Testis (tissue), 2 donors: Measurements from ENCODE around the gene ITIH3.

Experiments used
- CTCF ChIP-seq, 3 experiments: fragments of 450-650 bp in 2 of 3; fragments of 200-600 bp in 1 of 3; sonication (generic) in 1 of 3; IDR thresholded peaks; one replicate each; pipeline ENCODE4 v1.5.1; 2016 to 2019; ENCODE audit warnings: antibody characterized with exemption in 3 of 3, mild to moderate bottlenecking in 2 of 3, moderate library complexity in 1 of 3
- POLR2A ChIP-seq: fragments of 450-650 bp; IDR thresholded peaks from one replicate; pipeline ENCODE4 v1.6.1; 2017; ENCODE audit warnings: antibody characterized with exemption, mild to moderate bottlenecking, moderate library complexity

GRCh38 chr3:52801839-52802238 lies 7.2 kb downstream of the ITIH3 start:
- TF ChIP-seq POLR2A (no peak), CTCF (IDR thresholded peaks at IDR 0.05) (no peak)
